Nephron (organoid): ENCODE data around the gene ENG.

Experiments used
- H3K27ac Mint-ChIP-seq, 3 experiments: 2 replicates each; pipeline ENCODE4 v1.8.0; 2020; ENCODE audit warnings: mixed read lengths in 3 of 3, mild to moderate bottlenecking in 2 of 3, moderate library complexity in 1 of 3
- H3K27me3 Mint-ChIP-seq: 2 replicates; pipeline ENCODE4 v1.8.0; 2021; ENCODE audit warnings: low read depth, mild to moderate bottlenecking, moderate library complexity, mixed read lengths
- H3K36me3 Mint-ChIP-seq: 2 replicates; pipeline ENCODE4 v1.8.0; 2020; ENCODE audit warnings: low read depth, mixed read lengths
- H3K4me1 Mint-ChIP-seq: 2 replicates; pipeline ENCODE4 v1.8.0; 2020; ENCODE audit warnings: mixed read lengths
- H3K4me3 Mint-ChIP-seq, 3 experiments: 2 replicates each; pipeline ENCODE4 v1.8.0; 2020; ENCODE audit warnings: mild to moderate bottlenecking in 3 of 3, mixed read lengths in 3 of 3, moderate library complexity in 2 of 3
- H3K9me3 Mint-ChIP-seq: 2 replicates; pipeline ENCODE4 v1.8.0; 2020; ENCODE audit warnings: mixed read lengths
- CTCF ChIP-seq, 3 experiments: fragments of 200-600 bp; sonication (generic); IDR thresholded peaks; one replicate each; pipeline ENCODE4 v1.5.0; 2021; ENCODE audit warnings: antibody characterized with exemption in 3 of 3; ENCODE audit not compliant: unreplicated experiment in 3 of 3

Gene ENG

GRCh38 chr9:127803507-127804352 lies 50.7 kb downstream of the ENG start:
- Mint-ChIP-seq H3K36me3 (peaks cover 19% of the 10 kb centered on the region), H3K9me3 (no peaks in the 10 kb centered on the region), H3K4me3 (peak overlapping the region; percentile 92 to 96 (median 94)), H3K4me1 (peaks cover 21% of the 10 kb centered on the region), H3K27ac (peak overlapping the region; percentile 74 to 93 (median 87)), H3K27me3 (peaks cover 4% of the 10 kb centered on the region)
- no peak for TF ChIP-seq CTCF (IDR thresholded peaks at IDR 0.05; ENCODE audit: unreplicated experiment in 3 of 3)

DNA sequence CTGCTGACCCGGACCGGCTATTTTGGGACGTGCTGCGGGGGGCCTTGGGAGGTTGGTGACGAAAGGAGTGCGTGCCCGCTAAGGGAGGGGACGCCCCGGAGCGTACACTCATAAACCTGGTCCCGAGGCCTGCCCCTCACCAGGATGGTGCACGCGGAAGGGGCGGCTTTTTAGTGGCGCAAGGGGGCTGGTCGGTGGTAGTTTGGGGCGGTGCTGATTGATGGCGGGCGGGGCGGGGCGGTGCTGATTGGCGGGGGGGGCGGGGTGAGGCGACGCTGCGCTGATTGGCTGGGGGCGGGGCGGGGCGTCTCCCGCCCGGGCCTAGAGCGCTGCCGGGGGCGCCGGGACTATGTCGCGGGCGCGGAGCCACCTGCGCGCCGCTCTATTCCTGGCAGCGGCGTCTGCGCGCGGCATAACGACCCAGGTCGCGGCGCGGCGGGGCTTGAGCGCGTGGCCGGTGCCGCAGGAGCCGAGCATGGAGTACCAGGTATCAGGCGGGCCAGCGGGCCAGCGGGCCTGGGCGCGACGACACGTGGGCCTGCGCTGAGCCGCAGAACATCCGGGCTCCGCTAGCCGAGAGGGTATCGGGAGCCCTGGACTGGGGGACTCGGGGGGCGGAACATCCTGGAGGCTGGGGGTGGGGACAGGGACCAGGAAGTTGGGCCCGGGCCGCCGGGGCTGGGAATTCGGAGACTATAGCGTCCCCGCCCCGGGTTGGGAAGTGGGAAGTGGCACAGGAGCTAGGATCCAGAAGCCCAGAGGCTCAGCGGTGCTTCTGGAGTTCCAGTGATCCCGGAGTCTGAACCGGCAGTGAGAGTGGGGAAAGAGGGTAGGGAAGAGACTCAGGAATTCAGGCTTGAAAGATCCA lies 51.6 kb downstream of the ENG start, which contains the start of gene FPGS:
Gene FPGS, plus strand, starts transcription at position 307 of the 868 bp plus-strand sequence. Its CDS starts 43 bp downstream, at position 350.
- peaks cover 16% of the 10 kb centered on the region for H3K36me3 Mint-ChIP-seq
- H3K4me3 Mint-ChIP-seq = peak within 1 kb of the TSS; percentile 92 to 96 (median 94)
- H3K9me3 Mint-ChIP-seq = no peaks in the 10 kb centered on the region
- peak within 1 kb of the TSS; percentile 74 to 93 (median 87) for H3K27ac Mint-ChIP-seq
- peak in 1 of 3 experiments; percentile 6 for TF ChIP-seq CTCF (IDR thresholded peaks at IDR 0.05; ENCODE audit: unreplicated experiment in 3 of 3)
- H3K4me1 Mint-ChIP-seq = peaks cover 21% of the 10 kb centered on the region
- peaks cover 4% of the 10 kb centered on the region for H3K27me3 Mint-ChIP-seq

GRCh38 chr9:127801955-127802575 lies 52.4 kb downstream of the ENG start:
- peaks cover 22% of the 10 kb centered on the region for H3K4me1 Mint-ChIP-seq
- H3K36me3 Mint-ChIP-seq = peaks cover 8% of the 10 kb centered on the region

GRCh38 chr9:127796852-127797370 lies 57.5 kb downstream of the ENG start:
- no peaks in the 10 kb centered on the region for H3K9me3 Mint-ChIP-seq
- H3K27me3 Mint-ChIP-seq = peaks cover 7% of the 10 kb centered on the region
- peaks cover 4% of the 10 kb centered on the region for H3K36me3 Mint-ChIP-seq
- TF ChIP-seq CTCF (IDR thresholded peaks at IDR 0.05; ENCODE audit: unreplicated experiment in 3 of 3) = no peak
- H3K4me3 Mint-ChIP-seq = no peak overlapping the region
- peak overlapping the region; percentile 3 to 5 (median 5) for H3K27ac Mint-ChIP-seq
- H3K4me1 Mint-ChIP-seq = peaks cover 23% of the 10 kb centered on the region

More at GRCh38 chr9:127801955-127802575, 52.4 kb downstream of the ENG start:
- peak overlapping the region; percentile 74 to 87 (median 83) for H3K27ac Mint-ChIP-seq
- no peaks in the 10 kb centered on the region for H3K9me3 Mint-ChIP-seq
- peak overlapping the region; percentile 92 to 96 (median 94) for H3K4me3 Mint-ChIP-seq
- H3K27me3 Mint-ChIP-seq = peaks cover 4% of the 10 kb centered on the region
- TF ChIP-seq CTCF (IDR thresholded peaks at IDR 0.05; ENCODE audit: unreplicated experiment in 3 of 3) = peak in 2 of 3 experiments; percentile 14 to 28

- TF ChIP-seq CTCF (IDR thresholded peaks at IDR 0.05; ENCODE audit: unreplicated experiment in 3 of 3) = no peak
- H3K27ac Mint-ChIP-seq = peak overlapping the region; percentile 3 to 5 (median 5)
- peaks cover 19% of the 10 kb centered on the region for H3K4me1 Mint-ChIP-seq
- H3K27me3 Mint-ChIP-seq = peaks cover 7% of the 10 kb centered on the region
- no peak overlapping the region for H3K4me3 Mint-ChIP-seq
- peaks cover 8% of the 10 kb centered on the region for H3K36me3 Mint-ChIP-seq
- H3K9me3 Mint-ChIP-seq = no peaks in the 10 kb centered on the region
Observed at GRCh38 chr9:127796225-127796813, 58.1 kb downstream of the ENG start.
